ENCODE data around the gene NR1I2.

The NR1I2 gene

GRCh38 chr3:119778811-119779210 lies 3.1 kb upstream of the NR1I2 start:
- DNase-seq (ENCODE audit: insufficient read length, low spot score), result no peak

GRCh38 chr3:119779731-119780383 lies 2.0 kb upstream of the NR1I2 start:
- FAIRE-seq (no peak), DNase-seq (ENCODE audit: insufficient read length, low spot score) (no peak)

More at GRCh38 chr3:119778811-119779210, 3.1 kb upstream of the NR1I2 start:
- FAIRE-seq, result no peak

GRCh38 chr3:119782460-119782859 lies 559 bp downstream of the NR1I2 start:
- DNase-seq (ENCODE audit: insufficient read length, low spot score) (no peak), FAIRE-seq (no peak)

GRCh38 chr3:119783255-119783654 lies 1.4 kb downstream of the NR1I2 start:
- FAIRE-seq (no peak), DNase-seq (ENCODE audit: insufficient read length, low spot score) (no peak)

DNA sequence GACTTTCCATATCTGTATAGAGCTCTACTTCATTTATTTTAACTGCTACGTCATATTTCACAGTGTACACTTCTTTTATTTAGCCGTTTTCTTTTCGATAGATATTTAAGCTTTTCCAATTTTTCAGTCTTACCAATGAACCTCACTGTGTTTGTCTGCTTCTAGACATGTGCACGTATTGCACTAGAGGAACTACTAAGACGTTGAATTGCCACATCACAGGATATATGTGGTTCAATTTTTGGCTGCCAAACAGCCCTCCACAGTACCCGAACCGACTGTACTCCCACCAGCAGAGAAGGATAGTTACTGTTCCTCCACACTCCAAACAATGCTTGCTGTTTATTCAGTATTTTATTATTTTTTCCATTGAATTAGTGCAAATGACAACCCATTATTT lies 2.0 kb downstream of the NR1I2 start:
- FAIRE-seq (no peak), DNase-seq (ENCODE audit: insufficient read length, low spot score) (no peak)

DNA sequence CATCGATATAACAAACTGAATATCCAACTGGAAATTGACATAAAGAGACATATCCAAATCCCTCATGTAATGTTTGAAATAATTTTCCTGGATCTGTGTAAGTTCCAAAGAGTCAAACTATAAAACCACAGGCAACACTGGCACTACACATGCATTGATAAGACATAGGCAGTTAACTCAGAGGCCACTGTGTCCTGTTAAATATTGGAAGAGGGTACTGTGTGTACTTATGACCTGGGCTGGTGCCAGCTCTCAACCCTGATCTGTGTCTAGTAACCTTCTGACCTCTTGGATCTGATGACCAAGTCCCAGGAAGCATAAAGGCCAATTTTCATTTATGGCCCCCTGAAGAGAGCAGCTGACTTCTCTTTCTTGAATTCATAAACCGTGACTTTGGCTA lies 4.5 kb downstream of the NR1I2 start:
- DNase-seq (ENCODE audit: insufficient read length, low spot score) (no peak), FAIRE-seq (no peak)

DNA sequence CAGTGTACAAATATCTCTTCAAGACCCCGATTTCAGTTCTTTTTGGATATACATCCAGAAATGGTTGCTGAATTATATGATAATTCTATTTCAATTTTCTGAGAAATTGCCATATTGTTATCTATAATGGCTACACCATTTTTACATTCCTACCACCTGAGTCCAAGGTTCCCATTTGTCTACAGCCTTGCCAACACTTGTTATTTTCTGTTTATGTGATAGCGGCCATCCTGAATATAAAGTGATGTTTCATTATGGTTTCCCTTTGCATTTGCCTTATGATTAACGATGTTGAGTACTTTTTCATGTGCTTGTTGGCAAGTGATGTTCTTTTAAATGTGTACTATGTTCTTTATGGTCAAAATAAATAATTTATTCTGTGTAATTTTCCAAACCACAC lies 8.5 kb downstream of the NR1I2 start:
- DNase-seq (ENCODE audit: insufficient read length, low spot score) (no peak), FAIRE-seq (no peak)

GRCh38 chr3:119792270-119792669 lies 10.4 kb downstream of the NR1I2 start:
- no peak for FAIRE-seq
- DNase-seq (ENCODE audit: insufficient read length, low spot score), result no peak

DNA sequence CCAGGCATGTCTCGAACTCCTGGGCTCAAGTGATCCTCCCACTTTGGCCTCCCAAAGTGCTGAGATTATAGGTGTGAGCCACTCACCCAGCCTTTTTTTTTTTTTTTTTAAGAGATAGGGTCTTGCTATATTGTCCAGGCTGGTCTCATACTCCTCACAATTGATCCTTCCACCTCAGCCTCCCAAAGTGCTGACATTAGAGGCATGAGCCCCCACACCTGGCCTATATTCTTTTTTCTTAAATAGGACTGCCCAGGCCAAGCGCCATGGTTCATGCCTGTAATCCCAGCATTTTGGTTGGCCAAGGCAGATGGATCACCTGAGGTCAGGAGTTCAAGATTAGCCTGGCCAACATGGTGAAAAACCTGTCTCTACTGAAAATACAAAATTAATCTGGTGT lies 12.5 kb downstream of the NR1I2 start:
- FAIRE-seq (no peak), DNase-seq (ENCODE audit: insufficient read length, low spot score) (no peak)

- FAIRE-seq, result peak; percentile 31
- peak; percentile 55 for DNase-seq (ENCODE audit: insufficient read length, low spot score)
Observed at GRCh38 chr3:119794971-119795612, 13.2 kb downstream of the NR1I2 start.

- no peak for FAIRE-seq
- no peak for DNase-seq (ENCODE audit: insufficient read length, low spot score)
Observed at GRCh38 chr3:119795849-119796248, 13.9 kb downstream of the NR1I2 start.

DNA sequence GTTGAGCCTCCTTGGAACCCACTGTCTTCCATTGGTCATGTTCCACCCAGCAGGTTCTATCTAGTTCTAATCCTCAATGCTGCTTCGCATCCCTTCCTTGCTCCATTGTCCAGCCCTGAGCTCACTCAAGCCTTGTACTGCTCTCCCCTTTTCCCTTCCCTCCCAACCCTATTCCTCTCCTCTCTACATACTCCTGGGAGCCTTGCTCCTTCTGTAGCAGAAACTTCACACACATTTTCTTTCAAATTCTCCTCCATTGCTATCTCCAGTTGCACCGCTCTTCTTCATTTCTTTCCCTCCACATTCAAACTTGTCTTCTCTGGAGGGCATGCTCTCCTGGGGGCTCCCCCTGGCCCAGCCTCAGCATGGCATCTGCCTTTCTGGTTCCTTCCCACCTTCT lies 14.5 kb downstream of the NR1I2 start:
- no peak for DNase-seq (ENCODE audit: insufficient read length, low spot score)
- no peak for FAIRE-seq

GRCh38 chr3:119796785-119797184 lies 14.9 kb downstream of the NR1I2 start:
- FAIRE-seq (no peak), DNase-seq (ENCODE audit: insufficient read length, low spot score) (no peak)

DNA sequence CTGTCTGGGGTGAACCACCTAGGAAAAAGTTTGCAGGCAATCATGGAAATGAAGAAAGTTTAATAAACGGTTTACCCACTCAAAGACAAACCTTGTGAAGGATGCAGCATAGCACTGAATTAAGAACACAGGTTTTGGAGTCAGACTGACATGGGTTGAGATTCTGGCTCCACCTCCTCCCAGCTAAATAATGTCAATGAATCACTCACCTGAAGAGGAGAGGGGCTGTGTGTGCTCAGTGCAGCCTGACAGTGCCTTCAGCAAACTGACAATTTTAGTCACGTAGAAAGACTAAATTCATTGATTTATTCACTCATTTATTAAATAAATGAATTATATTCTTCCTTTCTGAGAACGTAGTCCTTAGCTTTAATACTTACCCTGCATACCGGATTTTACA lies 18.9 kb downstream of the NR1I2 start:
- FAIRE-seq, result no peak
- no peak for DNase-seq (ENCODE audit: insufficient read length, low spot score)

- FAIRE-seq, result no peak
- DNase-seq (ENCODE audit: insufficient read length, low spot score), result no peak
Observed at GRCh38 chr3:119808244-119808643, 26.3 kb downstream of the NR1I2 start.

DNA sequence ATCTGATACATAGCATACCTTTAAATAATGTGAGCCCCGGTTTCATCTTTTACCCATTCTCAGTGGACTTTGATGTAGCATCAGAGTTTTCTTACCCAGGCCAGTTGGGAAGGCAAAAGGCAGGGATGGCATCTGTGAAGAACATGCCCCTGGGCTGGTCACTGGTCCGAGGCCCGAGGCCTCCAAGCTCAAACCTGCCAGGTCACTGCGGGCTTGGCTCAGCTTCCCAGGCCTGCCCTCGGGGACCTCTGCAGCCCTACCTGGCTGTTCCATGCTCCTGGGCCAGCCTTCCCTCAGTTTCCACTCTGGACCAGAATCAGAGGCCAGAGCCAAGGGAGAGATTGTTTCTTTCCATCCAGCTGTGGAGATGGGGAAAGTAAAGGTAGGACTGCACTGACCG lies 26.9 kb downstream of the NR1I2 start:
- DNase-seq (ENCODE audit: insufficient read length, low spot score) (no peak), FAIRE-seq (no peak)

DNA sequence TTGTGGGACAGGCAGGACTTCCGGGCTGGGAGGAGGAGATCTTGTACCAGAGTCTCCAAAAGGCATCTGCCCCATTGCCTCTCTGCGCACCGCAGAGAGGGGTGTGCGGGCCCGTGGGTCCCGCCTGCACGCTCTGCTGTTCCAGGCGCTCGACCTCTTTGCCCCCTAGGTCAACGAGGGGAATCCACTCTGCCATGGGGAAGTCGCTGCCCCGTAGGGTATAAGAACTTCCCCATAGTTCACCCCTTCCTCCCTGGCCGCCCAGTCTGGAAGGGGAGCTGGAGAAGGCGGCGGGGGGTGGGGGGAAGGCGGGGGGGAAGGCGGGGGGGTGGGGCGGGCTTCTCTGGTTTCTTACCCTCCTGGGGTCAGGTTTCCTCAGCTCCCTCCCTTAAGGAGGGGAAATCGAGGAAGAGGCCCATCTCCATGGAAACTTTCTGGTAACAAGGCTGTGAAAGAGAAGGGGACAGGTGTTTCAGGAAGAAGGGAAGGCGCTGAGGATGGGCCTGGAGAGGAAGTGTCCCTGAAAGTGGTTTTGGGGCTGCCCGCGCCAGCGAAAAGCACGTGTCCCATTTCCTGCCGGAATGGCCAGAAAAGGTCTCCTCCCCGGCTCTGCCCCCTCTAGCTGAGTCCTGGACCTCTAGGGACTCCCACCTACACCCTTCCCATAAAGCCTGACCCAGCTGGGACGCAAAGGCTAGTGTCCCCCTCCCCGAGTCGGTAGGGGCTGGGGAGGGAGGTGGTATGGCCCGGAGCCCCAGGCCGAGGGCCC lies 27.5 kb downstream of the NR1I2 start:
- DNase-seq (ENCODE audit: insufficient read length, low spot score) (no peak), FAIRE-seq (no peak)

DNA sequence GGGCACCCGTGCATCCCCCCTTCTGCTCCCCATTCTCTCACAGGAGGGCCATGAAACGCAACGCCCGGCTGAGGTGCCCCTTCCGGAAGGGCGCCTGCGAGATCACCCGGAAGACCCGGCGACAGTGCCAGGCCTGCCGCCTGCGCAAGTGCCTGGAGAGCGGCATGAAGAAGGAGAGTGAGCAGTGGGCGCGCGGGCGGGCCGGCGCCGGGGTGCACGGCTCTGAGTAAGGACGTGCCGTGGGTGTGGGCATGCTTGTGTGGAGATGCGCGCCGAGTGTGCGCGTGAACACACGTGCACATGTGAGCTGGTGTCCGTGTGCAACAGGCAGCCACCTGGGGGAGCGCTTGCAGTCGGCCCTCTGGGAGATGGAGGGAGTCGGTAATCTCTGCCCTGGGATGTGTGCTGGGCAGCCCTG lies 28.1 kb downstream of the NR1I2 start:
- no peak for FAIRE-seq
- no peak for DNase-seq (ENCODE audit: insufficient read length, low spot score)

- FAIRE-seq (no peak), DNase-seq (ENCODE audit: insufficient read length, low spot score) (no peak)
Observed at GRCh38 chr3:119812491-119813058, 30.7 kb downstream of the NR1I2 start.

- FAIRE-seq, result no peak
Observed at GRCh38 chr3:119815716-119816115, 33.8 kb downstream of the NR1I2 start.

DNA sequence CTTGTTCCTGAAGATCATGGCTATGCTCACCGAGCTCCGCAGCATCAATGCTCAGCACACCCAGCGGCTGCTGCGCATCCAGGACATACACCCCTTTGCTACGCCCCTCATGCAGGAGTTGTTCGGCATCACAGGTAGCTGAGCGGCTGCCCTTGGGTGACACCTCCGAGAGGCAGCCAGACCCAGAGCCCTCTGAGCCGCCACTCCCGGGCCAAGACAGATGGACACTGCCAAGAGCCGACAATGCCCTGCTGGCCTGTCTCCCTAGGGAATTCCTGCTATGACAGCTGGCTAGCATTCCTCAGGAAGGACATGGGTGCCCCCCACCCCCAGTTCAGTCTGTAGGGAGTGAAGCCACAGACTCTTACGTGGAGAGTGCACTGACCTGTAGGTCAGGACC lies 35.2 kb downstream of the NR1I2 start:
- no peak for DNase-seq (ENCODE audit: insufficient read length, low spot score)
- FAIRE-seq, result no peak

More at GRCh38 chr3:119815716-119816115, 33.8 kb downstream of the NR1I2 start:
- DNase-seq (ENCODE audit: insufficient read length, low spot score), result no peak

Measured in HTR-8/SVneo (cell line).